Kidney tubule cell (primary cell): ENCODE data around the gene ARHGEF17.

Experiments
- DNase-seq: peaks from one replicate; pipeline ENCODE4 v3.0.0-alpha.2; 2018; ENCODE audit warnings: low spot score

ARHGEF17 gene

DNA sequence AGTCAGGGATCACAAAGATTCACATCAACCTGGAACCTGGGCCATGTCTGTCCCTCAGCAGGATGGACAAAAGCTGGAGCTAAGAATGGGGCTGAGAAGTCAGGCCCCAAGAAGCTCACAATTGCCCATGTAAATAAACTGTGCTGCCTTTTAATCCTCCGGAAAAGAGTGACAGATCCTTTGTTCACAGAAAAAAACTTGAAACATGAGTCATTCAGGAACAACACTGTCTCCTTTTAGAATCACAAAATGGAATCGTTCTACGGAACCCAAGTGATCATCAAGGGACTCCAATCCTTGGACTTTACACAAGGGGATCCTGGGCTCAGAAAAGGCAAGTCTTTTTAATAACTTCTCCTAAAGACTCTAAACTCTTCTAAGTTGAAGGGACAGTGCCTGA lies 104.2 kb downstream of the ARHGEF17 start:
- no peak for DNase-seq

- no peak for DNase-seq
These were observed 105.2 kb downstream of the ARHGEF17 start for GRCh38 chr11:73413256-73413655.

GRCh38 chr11:73414977-73415651 lies 107.0 kb downstream of the ARHGEF17 start:
- no peak for DNase-seq

GRCh38 chr11:73415854-73416615 lies 108.0 kb downstream of the ARHGEF17 start:
- no peak for DNase-seq

DNA sequence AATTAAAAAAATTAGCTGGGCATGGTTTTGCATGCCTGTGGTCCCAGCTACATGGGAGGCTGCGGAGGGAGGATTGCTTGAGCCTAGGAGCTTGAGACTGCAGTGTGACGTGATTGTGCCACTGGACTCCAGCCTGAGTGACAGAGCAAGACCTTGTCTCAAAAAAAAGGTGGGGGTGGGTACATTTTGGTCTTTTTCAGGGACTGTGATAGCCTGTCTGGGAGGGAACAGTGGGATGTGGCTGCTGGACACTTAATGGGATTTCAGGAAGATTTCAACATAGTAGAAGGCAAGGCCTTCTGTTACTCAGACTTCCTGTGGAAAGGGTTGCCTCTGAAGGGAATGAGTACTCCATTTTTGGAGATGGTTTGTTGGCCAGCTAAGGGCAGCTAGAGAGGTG lies 108.7 kb downstream of the ARHGEF17 start:
- no peak for DNase-seq
